Measurements from ENCODE around the gene NKD2.

- TF ChIP-seq EP300 (IDR thresholded peaks at IDR 0.05) (no peak), POLR2AphosphoS5 (IDR thresholded peaks at IDR 0.05) (no peak)
Measured at GRCh38 chr5:1006656-1007071, 1.9 kb upstream of the NKD2 start.
